Gastroesophageal sphincter (tissue), 4 donors: ENCODE results near the gene CPVL. TPM values are rescaled to one million over a fixed set of nuclear protein-coding genes. Genes with fewer than 3 reads are reported as not detected.

Experiments
- ATAC-seq: fragments of 150-250 bp; one replicate; pipeline ENCODE4 v1.9.1; 2016; ENCODE audit warnings: mild to moderate bottlenecking, moderate library complexity
- H3K27ac ChIP-seq, 4 donors: fragments of 200-600 bp; sonication (generic) in 3 of 4; 1 replicate in 3 of 4; 2 replicates in 1 of 4; pipeline ENCODE4 v1.5.1; 2016 to 2019
- H3K27me3 ChIP-seq: fragments of 200-600 bp; sonication (generic); one replicate; pipeline ENCODE4 v1.5.1; 2019
- H3K36me3 ChIP-seq, 2 donors: fragments of 200-600 bp; sonication (generic); one replicate each; pipeline ENCODE4 v1.5.1; 2019; ENCODE audit warnings: control low read depth in 1 of 2
- H3K4me1 ChIP-seq, 3 donors: fragments of 200-600 bp; sonication (generic); 1 replicate in 2 of 3; 2 replicates in 1 of 3; pipeline ENCODE4 v1.5.1; 2016 to 2019; ENCODE audit warnings: control low read depth in 2 of 3
- H3K4me3 ChIP-seq, 2 donors: fragments of 200-600 bp; sonication (generic); one replicate each; pipeline ENCODE4 v1.5.1; 2019; ENCODE audit warnings: mild to moderate bottlenecking in 1 of 2, moderate library complexity in 1 of 2
- H3K9me3 ChIP-seq, 3 donors: fragments of 200-600 bp; sonication (generic); one replicate each; pipeline ENCODE4 v1.5.1; 2017 to 2019; ENCODE audit warnings: control low read depth in 2 of 3
- EP300 ChIP-seq: sonication (generic); formaldehyde crosslinking; IDR thresholded peaks from one replicate; pipeline ENCODE4 v1.6.1; 2017; ENCODE audit warnings: antibody characterized with exemption, mild to moderate bottlenecking
- POLR2A ChIP-seq, 2 donors: fragments of 450-650 bp; IDR thresholded peaks; one replicate each; pipeline ENCODE4 v1.6.1; 2017; ENCODE audit warnings: antibody characterized with exemption in 2 of 2, mild to moderate bottlenecking in 2 of 2, moderate library complexity in 1 of 2
- POLR2AphosphoS5 ChIP-seq: sonication (generic); formaldehyde crosslinking; IDR thresholded peaks from one replicate; pipeline ENCODE4 v1.6.1; 2017; ENCODE audit warnings: antibody characterized with exemption
- WGBS, 2 donors: methylation state at CpG; one replicate each; pipeline ENCODE4 v1.1.5; 2018; ENCODE audit warnings: low coverage in 1 of 2; 5-methylcytosine and 5-hydroxymethylcytosine counted together
- total RNA-seq, 4 donors: library from RNA; depleted of rRNA; stranded (reverse); fragments of >200 nt; gene quantifications; one replicate each; pipeline ENCODE4 v1.1.0, GENCODE V29; 2016
- TF ChIP-seq, protein P1 (sequence below), 4 experiments: fragments of 200-600 bp in 2 of 4; fragments of 450-650 bp in 2 of 4; sonication (generic) in 1 of 4; IDR thresholded peaks; one replicate each; pipeline ENCODE4 v1.5.1; 2017 to 2019; ENCODE audit warnings: antibody characterized with exemption in 4 of 4, mild to moderate bottlenecking in 2 of 4, moderate library complexity in 2 of 4

CPVL gene
- total RNA-seq, 4 donors from 2014 or later = 4.8 to 24.6 (median 15.1) TPM

DNA sequence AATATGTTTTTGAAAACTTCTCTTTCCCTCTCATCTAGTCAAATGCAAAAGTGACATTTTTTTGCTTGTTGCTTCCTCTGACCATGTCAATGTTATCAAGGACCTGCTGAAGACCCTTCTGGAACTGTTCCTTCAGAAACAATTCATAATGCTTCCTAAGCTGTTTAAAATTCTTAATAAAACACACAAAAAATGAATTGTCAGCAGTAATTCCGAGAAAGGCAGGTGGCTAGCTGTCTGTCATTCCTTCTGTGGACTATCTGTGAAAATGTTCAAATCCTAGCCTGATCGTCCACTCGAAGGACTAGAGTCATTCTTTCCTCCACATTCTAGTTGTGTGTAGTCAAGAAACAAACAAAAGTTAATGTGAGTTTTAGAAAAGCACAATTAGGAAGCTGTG, 131.6 kb downstream of the CPVL start:
- TF ChIP-seq, protein P1, sequence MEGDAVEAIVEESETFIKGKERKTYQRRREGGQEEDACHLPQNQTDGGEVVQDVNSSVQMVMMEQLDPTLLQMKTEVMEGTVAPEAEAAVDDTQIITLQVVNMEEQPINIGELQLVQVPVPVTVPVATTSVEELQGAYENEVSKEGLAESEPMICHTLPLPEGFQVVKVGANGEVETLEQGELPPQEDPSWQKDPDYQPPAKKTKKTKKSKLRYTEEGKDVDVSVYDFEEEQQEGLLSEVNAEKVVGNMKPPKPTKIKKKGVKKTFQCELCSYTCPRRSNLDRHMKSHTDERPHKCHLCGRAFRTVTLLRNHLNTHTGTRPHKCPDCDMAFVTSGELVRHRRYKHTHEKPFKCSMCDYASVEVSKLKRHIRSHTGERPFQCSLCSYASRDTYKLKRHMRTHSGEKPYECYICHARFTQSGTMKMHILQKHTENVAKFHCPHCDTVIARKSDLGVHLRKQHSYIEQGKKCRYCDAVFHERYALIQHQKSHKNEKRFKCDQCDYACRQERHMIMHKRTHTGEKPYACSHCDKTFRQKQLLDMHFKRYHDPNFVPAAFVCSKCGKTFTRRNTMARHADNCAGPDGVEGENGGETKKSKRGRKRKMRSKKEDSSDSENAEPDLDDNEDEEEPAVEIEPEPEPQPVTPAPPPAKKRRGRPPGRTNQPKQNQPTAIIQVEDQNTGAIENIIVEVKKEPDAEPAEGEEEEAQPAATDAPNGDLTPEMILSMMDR (IDR thresholded peaks at IDR 0.05) = no peak
- TF ChIP-seq POLR2AphosphoS5 (no peak), POLR2A (IDR thresholded peaks at IDR 0.05) (no peak), EP300 (no peak)
- no peak for ATAC-seq
- H3K27ac ChIP-seq = no peak overlapping the region
- H3K4me3 ChIP-seq = no peak overlapping the region
- WGBS, 2 donors = 94 to 95% methylated on average over 3 of the region's 3 CpGs
- no peaks in the 10 kb centered on the region for H3K36me3 ChIP-seq
- no peaks in the 10 kb centered on the region for H3K9me3 ChIP-seq
- H3K4me1 ChIP-seq = peaks cover 0 to 5% (median 0%) of the 10 kb centered on the region in 3 donors
- H3K27me3 ChIP-seq = no peaks in the 10 kb centered on the region

DNA sequence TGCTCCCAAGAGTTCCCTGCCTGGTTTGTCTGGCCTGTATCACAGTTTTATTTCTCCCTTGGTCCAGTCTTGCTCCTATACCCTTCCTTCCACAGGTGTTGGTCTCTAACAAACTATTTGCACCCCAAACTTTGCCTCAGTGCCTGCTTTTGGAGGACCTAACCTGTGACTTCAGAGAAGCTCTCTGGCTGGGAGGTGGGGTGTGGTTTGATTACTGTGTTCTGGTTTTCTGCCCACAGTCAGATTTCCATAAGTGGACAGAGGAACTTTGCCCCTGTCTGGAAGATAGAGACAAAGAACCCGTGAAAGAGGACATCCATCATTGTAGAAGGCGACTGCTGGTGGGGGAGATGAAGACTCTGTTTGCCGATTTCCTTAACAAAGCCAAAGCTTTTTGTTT, 132.4 kb downstream of the CPVL start:
- ATAC-seq = no peak
- Histone ChIP-seq H3K27ac (no peak overlapping the region), H3K4me3 (no peak overlapping the region), H3K9me3 (no peaks in the 10 kb centered on the region), H3K27me3 (no peaks in the 10 kb centered on the region), H3K4me1 (peaks cover 0 to 5% (median 0%) of the 10 kb centered on the region in 3 donors), H3K36me3 (no peaks in the 10 kb centered on the region)
- WGBS, 2 donors = 71% methylated on average over 3 of the region's 3 CpGs; no CpG with 5 or more reads in 1 of the 2 donors
- TF ChIP-seq POLR2AphosphoS5 (no peak), EP300 (no peak), POLR2A (IDR thresholded peaks at IDR 0.05) (no peak)
- TF ChIP-seq, protein P1 (IDR thresholded peaks at IDR 0.05) = no peak

DNA sequence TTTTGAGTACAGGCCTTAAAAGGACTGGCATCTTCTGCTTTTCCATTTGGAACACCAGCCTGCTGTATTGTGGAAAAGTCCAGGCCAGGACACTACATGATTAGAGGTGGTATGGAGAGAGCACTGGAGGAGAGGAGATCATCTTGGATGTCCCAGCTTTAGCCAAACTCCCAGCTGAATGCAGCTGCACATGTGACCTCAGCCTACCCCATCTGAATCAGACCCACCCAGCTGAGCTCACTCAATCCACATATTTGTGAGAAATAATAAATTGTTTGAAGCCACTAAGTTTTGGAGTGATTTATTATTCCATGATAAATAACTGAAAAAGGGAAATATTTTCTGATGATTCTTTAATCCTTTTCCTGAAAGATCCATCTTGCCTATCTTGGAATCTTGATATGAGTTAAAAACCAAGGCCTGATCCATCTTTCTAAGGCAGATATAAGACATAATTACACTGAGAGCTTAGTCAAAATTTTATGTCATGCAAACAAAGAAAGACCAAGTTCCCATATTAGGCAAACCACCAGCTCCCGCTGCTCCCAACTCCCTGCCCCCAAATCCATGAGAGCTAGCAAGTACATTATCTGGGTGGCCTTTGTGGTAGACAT, 133.1 kb downstream of the CPVL start:
- TF ChIP-seq, protein P1 (IDR thresholded peaks at IDR 0.05) = no peak
- TF ChIP-seq EP300 (no peak), POLR2AphosphoS5 (no peak), POLR2A (IDR thresholded peaks at IDR 0.05) (no peak)
- peaks cover 0 to 5% (median 0%) of the 10 kb centered on the region in 3 donors for H3K4me1 ChIP-seq
- no peak overlapping the region for H3K27ac ChIP-seq
- H3K36me3 ChIP-seq = no peaks in the 10 kb centered on the region
- no peaks in the 10 kb centered on the region for H3K27me3 ChIP-seq
- H3K4me3 ChIP-seq = no peak overlapping the region
- no peaks in the 10 kb centered on the region for H3K9me3 ChIP-seq
- 88% methylated on average over 1 of the region's 1 CpG; no CpG with 5 or more reads in 1 of the 2 donors for WGBS, 2 donors
- ATAC-seq = no peak

DNA sequence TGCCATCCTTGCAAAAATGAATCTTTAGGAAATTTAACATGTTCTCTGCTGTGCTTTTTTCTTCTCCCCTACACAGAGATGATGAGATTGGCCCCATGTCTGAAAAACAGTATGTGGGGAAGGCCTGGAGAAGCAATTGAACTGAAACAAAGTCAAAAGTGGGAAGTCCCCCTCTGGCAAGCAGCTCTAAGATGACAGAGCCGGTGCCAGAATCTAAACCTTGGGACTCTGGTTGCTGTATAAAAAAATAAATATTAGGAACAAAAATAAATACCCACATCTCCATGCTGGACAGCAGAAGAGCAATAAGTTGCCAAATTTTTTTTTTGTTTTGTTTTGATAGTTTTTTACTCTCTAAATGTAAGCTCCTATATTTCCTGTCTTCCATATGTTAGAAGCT, 136.4 kb downstream of the CPVL start:
- no peaks in the 10 kb centered on the region for H3K27me3 ChIP-seq
- TF ChIP-seq POLR2AphosphoS5 = no peak
- H3K4me3 ChIP-seq = no peak overlapping the region
- peaks cover 0 to 5% (median 0%) of the 10 kb centered on the region in 3 donors for H3K4me1 ChIP-seq
- no peaks in the 10 kb centered on the region for H3K9me3 ChIP-seq
- no peaks in the 10 kb centered on the region for H3K36me3 ChIP-seq
- 6 to 25% methylated on average over 1 of the region's 1 CpG for WGBS, 2 donors
- no peak for ATAC-seq
- H3K27ac ChIP-seq = no peak overlapping the region

DNA sequence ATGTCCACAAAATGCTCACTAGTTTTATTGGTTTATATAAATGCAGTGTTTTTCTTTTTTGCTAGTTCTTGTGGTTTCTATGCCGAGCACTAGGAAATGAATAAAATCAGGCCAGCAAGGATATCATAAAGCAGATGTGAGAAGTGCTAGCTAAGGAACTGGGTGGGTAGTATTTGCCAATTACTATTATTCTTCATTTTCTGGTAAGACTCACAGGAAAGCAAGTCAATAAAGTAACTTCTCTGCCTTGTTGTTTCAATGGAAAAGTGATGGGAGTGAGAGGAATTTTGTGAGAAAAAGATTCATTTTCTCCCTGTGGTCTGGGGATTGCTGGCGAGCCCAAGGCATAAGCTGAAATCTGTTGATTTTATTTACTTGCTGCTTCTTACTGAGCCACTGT, 137.7 kb downstream of the CPVL start:
- WGBS, 2 donors = 65 to 100% methylated on average over 2 of the region's 2 CpGs

More for the DNA sequence above, 137.7 kb downstream of the CPVL start:
- Histone ChIP-seq H3K27ac (no peak overlapping the region), H3K4me3 (no peak overlapping the region), H3K4me1 (peaks cover 0 to 1% (median 0%) of the 10 kb centered on the region in 3 donors), H3K27me3 (no peaks in the 10 kb centered on the region), H3K9me3 (no peaks in the 10 kb centered on the region), H3K36me3 (no peaks in the 10 kb centered on the region)
- no peak for ATAC-seq
- TF ChIP-seq POLR2A (IDR thresholded peaks at IDR 0.05) (no peak), POLR2AphosphoS5 (no peak), EP300 (no peak)
- TF ChIP-seq, protein P1 (IDR thresholded peaks at IDR 0.05) = no peak
